K562 (cell line): ENCODE results near the gene MAP3K19. TPM values are rescaled to one million over a fixed set of nuclear protein-coding genes. Genes with fewer than 3 reads are reported as not detected.

Experiments used
- ARID1B ChIP-seq: fragments of 450-650 bp; IDR thresholded peaks from 2 replicates; pipeline ENCODE4 v1.6.1; 2016; ENCODE audit warnings: antibody characterized with exemption, mild to moderate bottlenecking, inconsistent platforms
- ARID2 ChIP-seq: fragments of 450-650 bp; IDR thresholded peaks from 2 replicates; pipeline ENCODE4 v1.6.1; 2017; ENCODE audit warnings: antibody characterized with exemption, mild to moderate bottlenecking
- CBX3 ChIP-seq, 2 experiments: IDR thresholded peaks; 1 replicate in 1 of 2; 2 replicates in 1 of 2; pipeline ENCODE4 v1.6.1; 2012; ENCODE audit warnings: inconsistent platforms in 2 of 2, low read length in 2 of 2, borderline replicate concordance in 1 of 2, control low read depth in 1 of 2
- CEBPG ChIP-seq, 3 experiments: fragments of 200-800 bp in 1 of 3; sonication (Bioruptor generic) in 1 of 3; sonication (generic) in 1 of 3; formaldehyde crosslinking in 1 of 3; IDR thresholded peaks in 2 of 3; conservative IDR thresholded peaks in 1 of 3; 2 replicates each; pipeline versions ENCODE4 v1.6.1 to v1.8.0; 2016 to 2022; ENCODE audit warnings: missing compliant biosample characterization in 2 of 3, missing genetic modification characterization in 2 of 3, mild to moderate bottlenecking in 1 of 3, missing genetic modification reagents in 1 of 3
- CREB1 ChIP-seq, 2 experiments: sonication (generic) in 1 of 2; formaldehyde crosslinking in 1 of 2; IDR thresholded peaks; 2 replicates each; pipeline versions ENCODE4 v1.6.1 to v1.8.0; 2012 to 2022; ENCODE audit warnings: inconsistent platforms in 1 of 2, mild to moderate bottlenecking in 1 of 2, missing genetic modification reagents in 1 of 2, moderate library complexity in 1 of 2
- EP400 ChIP-seq: fragments of 450-650 bp; IDR thresholded peaks from 2 replicates; pipeline ENCODE4 v1.6.1; 2017; ENCODE audit warnings: antibody characterized with exemption, mild to moderate bottlenecking, moderate library complexity
- ERF ChIP-seq: fragments of 450-650 bp; formaldehyde crosslinking; IDR thresholded peaks from 2 replicates; pipeline ENCODE4 v1.4.0; 2020; ENCODE audit warnings: mild to moderate bottlenecking, mixed read lengths
- ETV5 ChIP-seq: sonication (generic); formaldehyde crosslinking; IDR thresholded peaks from 2 replicates; pipeline ENCODE4 v1.4.0; 2020; ENCODE audit warnings: low read depth, mild to moderate bottlenecking, missing genetic modification reagents
- FOXK1 ChIP-seq: sonication (generic); formaldehyde crosslinking; IDR thresholded peaks from 2 replicates; pipeline ENCODE4 v1.8.0; 2022; ENCODE audit warnings: missing genetic modification reagents, mild to moderate bottlenecking, borderline replicate concordance
- ZKSCAN3 ChIP-seq: fragments of 250-450 bp; sonication (Bioruptor Pico); IDR thresholded peaks from 2 replicates; pipeline ENCODE4 v1.4.0; 2020
- ZNF408 ChIP-seq: fragments of 250-450 bp; sonication (Bioruptor Pico); IDR thresholded peaks from 2 replicates; pipeline ENCODE4 v1.4.0; 2020; ENCODE audit warnings: low read depth, mild to moderate bottlenecking, moderate library complexity
- ZNF592 ChIP-seq: fragments of 450-650 bp; IDR thresholded peaks from 2 replicates; pipeline ENCODE4 v1.6.1; 2017; ENCODE audit warnings: antibody characterized with exemption, mild to moderate bottlenecking
- ZNF707 ChIP-seq: fragments of 250-450 bp; sonication (Bioruptor Pico); conservative IDR thresholded peaks from 2 replicates; pipeline ENCODE4 v1.8.0; 2022; ENCODE audit warnings: inconsistent platforms, mild to moderate bottlenecking, moderate library complexity
- polyA plus RNA-seq, 8 experiments: library from polyadenylated mRNA; depleted of rRNA in 4 of 8; stranded (reverse) in 5 of 8; unstranded in 3 of 8; fragments of >200 nt; fragmentation: Nextera tagmentation in 2 of 8; fragmentation: Illumina TruSeq in 1 of 8; extraction: Ambion mirVana in 2 of 8; extraction: Trizol in 1 of 8; gene quantifications; 2 replicates each; pipeline versions ENCODE4 v1.2.1 to v1.2.3, GENCODE V29; 2011 to 2014; ENCODE audit warnings: inconsistent platforms in 1 of 8, missing spikeins in 1 of 8
- total RNA-seq, 7 experiments: library from RNA; depleted of rRNA in 6 of 7; stranded (reverse); fragments of >200 nt in 6 of 7; fragmentation: Illumina TruSeq in 2 of 7; extraction: Trizol in 2 of 7; gene quantifications; 2 replicates each; pipeline versions ENCODE4 v1.2.1 to v1.2.3, GENCODE V29; 2011 to 2021; ENCODE audit warnings: low replicate concordance in 1 of 7
- TF ChIP-seq, protein P1 (sequence below): fragments of 250-450 bp; sonication (Bioruptor Pico); IDR thresholded peaks from 2 replicates; pipeline ENCODE4 v1.9.0; 2021; ENCODE audit warnings: mild to moderate bottlenecking

The MAP3K19 gene
- total and polyA plus RNA-seq, 9 of the 15 experiments (the other 6 are each of a cell fraction or from before 2014, with no cell fraction given) = 0.29 TPM; not detected in 8

DNA sequence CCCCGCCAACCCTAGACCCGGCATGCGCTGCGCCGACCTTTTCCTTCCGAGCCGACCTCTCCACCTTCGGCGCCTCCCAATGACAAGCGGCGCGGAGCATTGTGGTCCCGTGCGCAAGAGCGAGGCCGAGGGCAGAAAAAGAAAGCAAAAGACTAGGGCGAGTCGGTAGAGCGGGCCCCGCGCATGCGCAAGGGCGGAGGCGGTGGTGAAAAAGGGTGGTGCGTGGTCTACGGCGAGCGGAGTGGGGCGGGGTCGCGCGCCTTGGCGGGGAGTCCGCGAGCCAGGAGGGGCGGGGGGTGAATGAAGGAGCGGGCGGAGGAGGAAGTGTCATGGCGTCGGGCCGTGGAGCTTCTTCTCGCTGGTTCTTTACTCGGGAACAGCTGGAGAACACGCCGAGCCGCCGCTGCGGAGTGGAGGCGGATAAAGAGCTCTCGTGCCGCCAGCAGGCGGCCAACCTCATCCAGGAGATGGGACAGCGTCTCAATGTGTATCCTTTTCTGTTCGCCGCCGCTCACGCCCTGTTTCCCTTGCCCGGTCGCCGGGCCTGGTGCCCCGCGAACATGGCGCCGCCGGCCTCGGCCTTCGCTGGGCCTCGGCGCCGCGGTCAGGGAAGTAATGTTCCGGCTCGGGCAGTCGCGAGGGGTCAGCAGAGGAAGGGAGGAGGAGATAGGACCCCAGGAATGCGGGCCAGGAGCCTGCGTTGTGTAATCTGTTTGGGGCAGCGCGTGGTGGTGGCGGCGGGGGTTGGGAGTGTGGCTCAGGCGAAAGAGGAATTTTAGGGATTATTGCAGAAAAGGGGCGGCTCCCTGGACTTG is 128.5 kb downstream of the MAP3K19 start, which contains the start of gene CCNT2 (continued):
- TF ChIP-seq CEBPG (CRISPR knock-in tag; IDR thresholded peaks at IDR 0.05) = peak; percentile 65; the same call in 1 of the 2 replicates
- peak in 1 of 2 experiments; percentile 76; a peak in 1 of 4 replicates for TF ChIP-seq CEBPG (tag; conservative IDR thresholded peaks at IDR 0.05 in 1 of 2, IDR thresholded peaks at IDR 0.05 in 1 of 2)
- TF ChIP-seq ZNF707 (CRISPR knock-in tag) = no peak
- TF ChIP-seq ETV5 (CRISPR knock-in tag) = no peak
- TF ChIP-seq, protein P1, sequence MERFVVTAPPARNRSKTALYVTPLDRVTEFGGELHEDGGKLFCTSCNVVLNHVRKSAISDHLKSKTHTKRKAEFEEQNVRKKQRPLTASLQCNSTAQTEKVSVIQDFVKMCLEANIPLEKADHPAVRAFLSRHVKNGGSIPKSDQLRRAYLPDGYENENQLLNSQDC (CRISPR knock-in tag) = no peak
- no peak for TF ChIP-seq ZNF408
- 0 out of 2 replicates have a peak, but pooled peaks have one; percentile 37 for TF ChIP-seq ERF (CRISPR knock-in tag)
- no peak for TF ChIP-seq FOXK1 (CRISPR knock-in tag)
- no peak for TF ChIP-seq CBX3 (IDR thresholded peaks at IDR 0.05; ENCODE audit: borderline replicate concordance in 1 of 2, low read length in 2 of 2)
- TF ChIP-seq ARID2 = no peak
- TF ChIP-seq EP400 = peak; percentile 77
- TF ChIP-seq ARID1B = no peak
- no peak for TF ChIP-seq ZKSCAN3 (CRISPR knock-in tag)
- TF ChIP-seq CREB1 (IDR thresholded peaks at IDR 0.05) = peak; percentile 96
- TF ChIP-seq CREB1 (CRISPR knock-in tag; IDR thresholded peaks at IDR 0.05) = peak; percentile 95
- no peak for TF ChIP-seq ZNF592
